CD4-positive, alpha-beta T cell (primary cell): ENCODE results near the gene STAMBP. TPM values are rescaled to one million over a fixed set of nuclear protein-coding genes. Genes with fewer than 3 reads are reported as not detected.

ENCODE experiments used
- ATAC-seq: fragments of 200-7000 bp; cut with Tn5 transposase; one replicate; pipeline ENCODE4 v1.10.0; 2022; ENCODE audit warnings: mild to moderate bottlenecking; ENCODE audit not compliant: poor library complexity
- CTCF ChIA-PET: fragments of 350-600 bp; sonication (Branson Sonifier 250); formaldehyde crosslinking; loops from one replicate; lab custom pipeline; 2021; ENCODE audit warnings: antibody characterized with exemption, inconsistent platforms; lab: Charles Lee
- POLR2A ChIA-PET: fragments of 350-600 bp; sonication (Branson Sonifier 250); formaldehyde crosslinking; loops from one replicate; lab custom pipeline; 2021; ENCODE audit warnings: antibody characterized with exemption, inconsistent platforms; lab: Charles Lee
- DNase-seq, 14 experiments: peaks; one replicate each; pipeline ENCODE4 v3.0.0-alpha.2; 2013 to 2020; ENCODE audit warnings: mixed read lengths in 2 of 14
- H3K27ac ChIP-seq, 2 donors: one replicate each; pipeline versions ENCODE4 v1.5.1 to v1.7.0; 2013; ENCODE audit warnings: low read length in 2 of 2, low read depth in 1 of 2, mild to moderate bottlenecking in 1 of 2
- H3K27me3 ChIP-seq, 2 experiments: 1 replicate in 1 of 2; 2 replicates in 1 of 2; pipeline versions ENCODE4 v1.6.1 to v1.7.0; 2013; ENCODE audit warnings: low read length in 2 of 2, control low read depth in 1 of 2, mild to moderate bottlenecking in 1 of 2, moderate library complexity in 1 of 2; ENCODE audit not compliant: insufficient read depth in 2 of 2, control insufficient read depth in 1 of 2
- H3K36me3 ChIP-seq: one replicate; pipeline ENCODE4 v1.6.1; 2013; ENCODE audit warnings: low read length, control low read depth; ENCODE audit not compliant: insufficient read depth
- H3K4me1 ChIP-seq: one replicate; pipeline ENCODE4 v1.6.1; 2013; ENCODE audit warnings: low read length, control low read depth; ENCODE audit not compliant: insufficient read depth
- H3K4me3 ChIP-seq: one replicate; pipeline ENCODE4 v1.5.1; 2013; ENCODE audit warnings: mild to moderate bottlenecking, low read length, moderate library complexity
- H3K9me3 ChIP-seq, 2 experiments: 1 replicate in 1 of 2; 2 replicates in 1 of 2; pipeline versions ENCODE4 v1.6.1 to v1.7.0; 2013; ENCODE audit warnings: low read length in 2 of 2, mild to moderate bottlenecking in 2 of 2, control low read depth in 1 of 2, moderate library complexity in 1 of 2; ENCODE audit not compliant: control insufficient read depth in 1 of 2, insufficient read depth in 1 of 2
- H3K27ac Mint-ChIP-seq: one replicate; pipeline ENCODE4 v1.8.0; 2020; ENCODE audit warnings: mixed read lengths
- H3K27me3 Mint-ChIP-seq: one replicate; pipeline ENCODE4 v1.8.0; 2021; ENCODE audit warnings: mixed read lengths
- H3K36me3 Mint-ChIP-seq: one replicate; pipeline ENCODE4 v1.8.0; 2021; ENCODE audit warnings: low read depth, mixed read lengths
- H3K4me1 Mint-ChIP-seq: one replicate; pipeline ENCODE4 v1.8.0; 2021; ENCODE audit warnings: low read depth, mixed read lengths
- H3K4me3 Mint-ChIP-seq: one replicate; pipeline ENCODE4 v1.8.0; 2020; ENCODE audit warnings: mild to moderate bottlenecking, mixed read lengths
- H3K9me3 Mint-ChIP-seq: one replicate; pipeline ENCODE4 v1.8.0; 2020; ENCODE audit warnings: mixed read lengths
- intact Hi-C, 2 experiments: fragments of 100-400 bp; cut with DNase I in 1 of 2; cut with micrococcal nuclease in 1 of 2; formaldehyde crosslinking; loops; one replicate each; pipeline versions ENCODE4 v1.15.1 to v1.9.0; 2023 to 2025; cut with DNase I, micrococcal nuclease
- total RNA-seq, 174 experiments: library from RNA in 2 of 174; stranded (reverse) in 2 of 174; gene quantifications; one replicate each; pipeline ENCODE4 v1.2.3 and lab custom pipeline; 2021 to 2026
- TF ChIP-seq, protein P1 (sequence below): fragments of 200-600 bp; IDR thresholded peaks from one replicate; pipeline ENCODE4 v1.8.0; 2022; ENCODE audit warnings: antibody characterized with exemption, mild to moderate bottlenecking

Gene STAMBP
- total RNA-seq, 2 experiments from 2014 or later, result 11.3 to 13.8 TPM

DNA sequence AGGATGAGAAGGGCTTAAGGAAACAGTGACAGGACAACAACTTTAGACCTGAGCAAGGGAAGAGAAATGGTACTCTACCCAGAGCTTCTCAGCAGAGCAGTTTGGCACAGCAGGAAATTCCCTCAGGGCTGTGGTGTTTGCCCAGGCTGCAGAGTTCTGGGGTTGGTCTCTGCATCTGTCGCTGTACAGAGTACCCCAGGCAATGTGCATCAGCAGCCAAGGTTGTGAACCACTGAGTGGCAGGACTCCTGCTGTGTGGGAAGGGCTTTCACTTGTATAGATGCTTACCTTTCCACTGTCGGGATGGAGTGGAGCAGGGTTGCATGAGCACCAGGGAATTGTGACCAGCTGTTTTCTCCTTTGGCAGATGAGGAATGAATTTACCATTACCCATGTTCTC lies 21.2 kb downstream of the STAMBP start:
- intact Hi-C loops, result no loop called here
- POLR2A ChIA-PET, result no interaction called here
- DNase-seq, result no peak
- Mint-ChIP-seq H3K36me3 (peaks cover 66% of the 10 kb centered on the region), H3K27me3 (no peaks in the 10 kb centered on the region), H3K4me1 (no peaks in the 10 kb centered on the region), H3K27ac (no peak overlapping the region), H3K4me3 (no peak overlapping the region), H3K9me3 (no peaks in the 10 kb centered on the region)
- CTCF ChIA-PET, result no interaction called here
- no peak for ATAC-seq
- Histone ChIP-seq H3K27ac (no peak overlapping the region), H3K9me3 (no peaks in the 10 kb centered on the region), H3K36me3 (peaks cover 94% of the 10 kb centered on the region), H3K4me3 (no peak overlapping the region), H3K27me3 (no peaks in the 10 kb centered on the region), H3K4me1 (no peaks in the 10 kb centered on the region)
- TF ChIP-seq, protein P1, sequence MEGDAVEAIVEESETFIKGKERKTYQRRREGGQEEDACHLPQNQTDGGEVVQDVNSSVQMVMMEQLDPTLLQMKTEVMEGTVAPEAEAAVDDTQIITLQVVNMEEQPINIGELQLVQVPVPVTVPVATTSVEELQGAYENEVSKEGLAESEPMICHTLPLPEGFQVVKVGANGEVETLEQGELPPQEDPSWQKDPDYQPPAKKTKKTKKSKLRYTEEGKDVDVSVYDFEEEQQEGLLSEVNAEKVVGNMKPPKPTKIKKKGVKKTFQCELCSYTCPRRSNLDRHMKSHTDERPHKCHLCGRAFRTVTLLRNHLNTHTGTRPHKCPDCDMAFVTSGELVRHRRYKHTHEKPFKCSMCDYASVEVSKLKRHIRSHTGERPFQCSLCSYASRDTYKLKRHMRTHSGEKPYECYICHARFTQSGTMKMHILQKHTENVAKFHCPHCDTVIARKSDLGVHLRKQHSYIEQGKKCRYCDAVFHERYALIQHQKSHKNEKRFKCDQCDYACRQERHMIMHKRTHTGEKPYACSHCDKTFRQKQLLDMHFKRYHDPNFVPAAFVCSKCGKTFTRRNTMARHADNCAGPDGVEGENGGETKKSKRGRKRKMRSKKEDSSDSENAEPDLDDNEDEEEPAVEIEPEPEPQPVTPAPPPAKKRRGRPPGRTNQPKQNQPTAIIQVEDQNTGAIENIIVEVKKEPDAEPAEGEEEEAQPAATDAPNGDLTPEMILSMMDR, result no peak

DNA sequence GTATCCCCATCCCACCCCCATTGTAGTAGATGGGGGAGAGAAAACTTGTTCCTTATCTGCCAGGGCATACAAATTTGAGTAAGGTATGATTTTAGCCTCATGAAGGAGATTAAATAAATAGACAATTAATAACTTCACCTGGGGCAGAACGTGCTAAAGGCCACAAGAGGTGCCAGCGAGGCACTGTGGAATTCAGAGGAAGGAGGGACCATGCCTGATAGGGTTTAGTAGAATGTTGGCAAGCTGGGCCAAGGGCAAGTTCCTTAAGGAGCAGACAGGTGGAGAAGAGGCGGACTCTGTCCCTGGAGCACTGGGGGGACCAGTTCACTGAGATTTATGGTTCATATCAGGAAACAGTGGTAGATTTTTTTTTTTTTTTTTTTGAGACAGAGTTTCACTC lies 22.5 kb downstream of the STAMBP start:
- intact Hi-C loops, result no loop called here
- H3K27me3 ChIP-seq, result no peaks in the 10 kb centered on the region
- H3K27ac ChIP-seq, result no peak overlapping the region
- H3K4me1 ChIP-seq, result no peaks in the 10 kb centered on the region
- peak overlapping the region; percentile 17 for H3K27ac Mint-ChIP-seq
- no peaks in the 10 kb centered on the region for H3K4me1 Mint-ChIP-seq
- no peaks in the 10 kb centered on the region for H3K27me3 Mint-ChIP-seq
- ChIA-PET CTCF (no interaction called here), POLR2A (no interaction called here)
- DNase-seq (peak in 2 of 14 experiments; percentile 11 to 27), ATAC-seq (peak; percentile 59)
- TF ChIP-seq, protein P1, result peak; percentile 19
- H3K9me3 ChIP-seq, result no peaks in the 10 kb centered on the region
- no peak overlapping the region for H3K4me3 ChIP-seq
- no peaks in the 10 kb centered on the region for H3K9me3 Mint-ChIP-seq
- H3K36me3 Mint-ChIP-seq, result peaks cover 53% of the 10 kb centered on the region
- no peak overlapping the region for H3K4me3 Mint-ChIP-seq
- peaks cover 94% of the 10 kb centered on the region for H3K36me3 ChIP-seq

DNA sequence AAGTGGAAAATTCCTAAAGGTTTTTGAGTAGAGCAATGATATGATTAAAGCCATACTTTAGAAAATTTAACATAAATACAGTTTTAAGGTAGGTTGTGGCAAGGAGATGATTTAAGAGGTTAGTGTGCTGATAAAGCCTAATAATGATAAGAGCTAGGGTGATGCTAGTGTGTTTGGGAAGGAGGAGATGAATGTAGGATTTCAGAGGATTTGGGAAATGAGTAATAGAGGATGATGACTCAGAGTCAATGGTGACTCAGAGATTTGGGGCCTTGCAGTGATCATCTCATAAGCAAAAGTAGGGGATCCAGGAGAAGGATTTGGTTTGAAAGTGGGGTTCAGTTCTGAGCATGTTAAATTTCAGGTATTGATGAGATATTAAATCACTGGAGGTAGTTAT lies 23.3 kb downstream of the STAMBP start:
- Mint-ChIP-seq H3K4me1 (no peaks in the 10 kb centered on the region), H3K36me3 (peaks cover 46% of the 10 kb centered on the region), H3K27ac (no peak overlapping the region), H3K4me3 (no peak overlapping the region), H3K27me3 (no peaks in the 10 kb centered on the region), H3K9me3 (no peaks in the 10 kb centered on the region)
- TF ChIP-seq, protein P1, result no peak
- Histone ChIP-seq H3K4me1 (no peaks in the 10 kb centered on the region), H3K4me3 (no peak overlapping the region), H3K36me3 (peaks cover 95% of the 10 kb centered on the region), H3K27ac (no peak overlapping the region), H3K27me3 (no peaks in the 10 kb centered on the region), H3K9me3 (no peaks in the 10 kb centered on the region)
- ChIA-PET CTCF (no interaction called here), POLR2A (no interaction called here)
- ATAC-seq, result no peak
- intact Hi-C loops, result no loop called here
- no peak for DNase-seq
